Lower leg skin (tissue), 4 donors: ENCODE data around the gene SPSB1. TPM values are rescaled to one million over a fixed set of nuclear protein-coding genes. Genes with fewer than 3 reads are reported as not detected.

Source experiments
- DNase-seq, 2 donors: peaks; one replicate each; pipeline ENCODE4 v3.0.0-alpha.2; 2019; ENCODE audit warnings: low spot score in 2 of 2
- H3K4me3 ChIP-seq: fragments of 200-600 bp; sonication (generic); 2 replicates; pipeline ENCODE4 v1.5.1; 2017; ENCODE audit warnings: mild to moderate bottlenecking, low read depth; ENCODE audit not compliant: poor library complexity, severe bottlenecking
- CTCF ChIP-seq, 3 donors: fragments of 450-650 bp; IDR thresholded peaks; one replicate each; pipeline ENCODE4 v1.5.1; 2016; ENCODE audit warnings: antibody characterized with exemption in 3 of 3, mild to moderate bottlenecking in 3 of 3, moderate library complexity in 2 of 3
- POLR2A ChIP-seq, 2 donors: fragments of 450-650 bp; IDR thresholded peaks; one replicate each; pipeline ENCODE4 v1.6.1; 2016 to 2017; ENCODE audit warnings: antibody characterized with exemption in 2 of 2, mild to moderate bottlenecking in 1 of 2, moderate library complexity in 1 of 2
- WGBS, 2 donors: methylation state at CpG; one replicate each; pipeline ENCODE4 v1.1.5; 2018; 5-methylcytosine and 5-hydroxymethylcytosine counted together
- intact Hi-C: fragments of 100-400 bp; cut with DNase I; formaldehyde crosslinking; loops from one replicate; pipeline ENCODE4 v1.15.0; 2023; ENCODE audit warnings: low total_unique reads
- total RNA-seq, 4 donors: library from RNA; depleted of rRNA; stranded (reverse); fragments of >200 nt; gene quantifications; one replicate each; pipeline ENCODE4 v1.1.0, GENCODE V29; 2016

Gene SPSB1
- total RNA-seq, 4 donors from 2014 or later, result 25.3 to 75.5 (median 45.3) TPM

- no peak for TF ChIP-seq POLR2A (IDR thresholded peaks at IDR 0.05)
- no peak for TF ChIP-seq CTCF (IDR thresholded peaks at IDR 0.05)
- 65 to 66% methylated on average over 31 of the region's 31 CpGs for WGBS, 2 donors
- no peak for DNase-seq
- H3K4me3 ChIP-seq, result no peak overlapping the region
- intact Hi-C loops, result no loop called here
These were observed 28.1 kb downstream of the SPSB1 start for GRCh38 chr1:9320520-9321479.

GRCh38 chr1:9321480-9321849 lies 28.8 kb downstream of the SPSB1 start:
- no peak overlapping the region for H3K4me3 ChIP-seq
- WGBS, 2 donors, result 39 to 45% methylated on average over 11 of the region's 11 CpGs
- TF ChIP-seq CTCF (IDR thresholded peaks at IDR 0.05), result no peak
- no peak for TF ChIP-seq POLR2A (IDR thresholded peaks at IDR 0.05)
- intact Hi-C loops, result no loop called here
- DNase-seq, result no peak

- no peak overlapping the region for H3K4me3 ChIP-seq
- no peak for DNase-seq
- intact Hi-C loops, result no loop called here
- WGBS, 2 donors, result 91% methylated on average over 17 of the region's 17 CpGs
- TF ChIP-seq CTCF (IDR thresholded peaks at IDR 0.05) (no peak), POLR2A (IDR thresholded peaks at IDR 0.05) (no peak)
These were observed 29.4 kb downstream of the SPSB1 start for GRCh38 chr1:9321986-9322660.

GRCh38 chr1:9322661-9323244 lies 30.1 kb downstream of the SPSB1 start:
- no peak for DNase-seq
- TF ChIP-seq POLR2A (IDR thresholded peaks at IDR 0.05) (no peak), CTCF (IDR thresholded peaks at IDR 0.05) (no peak)
- no peak overlapping the region for H3K4me3 ChIP-seq

GRCh38 chr1:9324246-9325096 lies 31.8 kb downstream of the SPSB1 start:
- WGBS, 2 donors, result 59 to 63% methylated on average over 25 to 33 of the region's 33 CpGs
- no peak for DNase-seq
- H3K4me3 ChIP-seq, result no peak overlapping the region
- TF ChIP-seq CTCF (IDR thresholded peaks at IDR 0.05), result no peak
- no peak for TF ChIP-seq POLR2A (IDR thresholded peaks at IDR 0.05)
- intact Hi-C loops, result no loop called here

More at GRCh38 chr1:9322661-9323244, 30.1 kb downstream of the SPSB1 start:
- 86 to 88% methylated on average over 26 to 27 of the region's 27 CpGs for whole genome bisulfite sequencing, 2 donors
- intact Hi-C loops, result no loop called here
